Hematopoietic multipotent progenitor cell treated with erythropoietin and hydrocortisone succinate and interleukin-3 and kit ligand, for 4 days (in vitro differentiated cells): ENCODE results near the gene MBTPS1.
"Not testable (repeated sequence)": the region's sequence is repeated elsewhere in the genome, so short reads cannot be mapped to it uniquely, and the experiment has no call there.

ENCODE experiments used
- DNase-seq: peaks from one replicate; pipeline ENCODE4 v3.0.0-alpha.2; 2015

Gene MBTPS1

DNA sequence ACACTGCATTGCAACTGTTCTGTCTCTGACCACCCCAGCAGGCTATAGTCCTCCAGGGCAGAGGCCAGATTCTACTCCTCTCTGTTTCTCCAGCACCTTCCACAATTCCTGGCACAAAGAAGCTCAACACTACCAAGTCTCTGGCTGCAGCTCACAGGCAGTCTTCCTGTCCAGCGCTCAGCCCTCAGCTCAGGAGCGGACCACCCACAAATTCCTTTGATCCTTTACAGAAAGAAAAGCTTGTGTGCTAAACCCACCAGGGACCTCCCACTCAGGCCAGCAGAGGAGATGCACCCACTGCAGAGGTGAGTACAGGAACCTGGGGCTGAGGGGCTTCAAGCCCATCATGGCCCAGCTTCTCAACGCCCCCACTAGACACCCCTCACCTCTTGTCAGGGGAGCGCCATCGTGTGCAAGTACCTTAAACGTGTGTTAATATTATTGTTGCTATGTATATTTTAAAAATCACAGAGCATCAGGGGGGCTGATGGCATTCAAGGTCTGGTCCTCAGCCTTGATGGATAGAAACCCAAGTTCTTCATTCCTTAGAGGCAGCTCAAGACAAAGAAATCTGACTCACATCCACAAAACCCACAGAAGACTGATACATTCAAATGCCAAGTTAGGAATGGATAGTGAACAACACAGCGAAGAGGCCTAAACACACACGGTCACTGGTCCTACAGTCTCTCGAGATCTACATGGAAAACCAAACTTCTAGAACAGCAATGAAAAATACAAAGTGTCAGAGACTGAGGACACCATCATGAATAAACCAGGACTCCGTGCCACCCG is 19.8 kb upstream of the MBTPS1 start:
- no peak for DNase-seq

DNA sequence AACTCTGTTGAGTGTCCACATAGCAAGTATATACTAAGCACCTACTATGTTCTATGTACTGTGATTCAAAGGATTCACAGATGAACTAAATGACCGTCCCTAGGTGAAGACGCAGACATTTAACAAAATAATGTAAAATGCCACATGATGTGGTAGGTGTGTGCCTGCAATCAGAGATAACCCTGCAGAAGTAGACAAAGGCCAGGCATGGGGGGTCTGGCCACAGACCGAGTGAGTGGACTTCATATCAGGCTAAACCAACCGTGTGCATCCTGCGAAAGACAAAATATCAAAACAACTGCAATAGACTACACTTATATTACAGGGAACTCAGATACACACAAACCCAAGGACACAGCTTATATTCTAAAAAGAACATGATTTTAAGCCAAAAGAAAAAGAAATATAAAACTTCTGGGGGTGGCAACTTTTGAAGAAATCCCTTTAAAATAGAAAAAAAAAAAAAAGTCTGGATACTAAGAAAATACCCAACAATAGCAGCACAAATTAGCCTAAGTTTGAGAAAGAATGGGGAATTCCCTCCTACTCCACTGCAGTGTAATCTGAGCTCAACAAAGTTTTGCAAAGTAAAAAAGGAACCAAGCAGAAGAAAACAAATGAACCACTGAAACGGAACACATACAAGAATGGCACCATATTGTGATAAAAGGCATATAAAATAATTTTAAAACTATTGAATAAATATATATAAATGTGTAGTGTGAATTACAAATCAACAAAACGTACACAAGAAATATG is 16.0 kb upstream of the MBTPS1 start:
- no peak for DNase-seq

DNA sequence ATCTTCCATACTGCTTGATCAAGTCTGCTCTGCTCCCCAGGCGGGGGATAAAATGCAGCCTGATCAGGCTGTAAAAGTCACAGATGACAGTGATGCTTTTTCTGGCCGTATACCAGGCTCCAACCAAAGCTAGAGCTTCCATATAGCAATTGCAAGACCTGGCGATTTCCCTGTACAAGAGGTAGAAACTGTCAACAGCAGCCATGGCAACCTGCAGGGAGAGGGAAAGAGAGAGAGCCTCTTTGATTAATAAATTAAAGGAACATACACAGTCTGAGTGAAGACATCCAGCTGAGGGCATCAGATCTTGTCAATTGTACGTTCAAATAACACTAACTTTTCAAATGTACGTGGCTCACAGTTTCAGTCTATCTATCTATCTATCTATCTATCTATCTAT is 14.4 kb upstream of the MBTPS1 start:
- no peak for DNase-seq

DNA sequence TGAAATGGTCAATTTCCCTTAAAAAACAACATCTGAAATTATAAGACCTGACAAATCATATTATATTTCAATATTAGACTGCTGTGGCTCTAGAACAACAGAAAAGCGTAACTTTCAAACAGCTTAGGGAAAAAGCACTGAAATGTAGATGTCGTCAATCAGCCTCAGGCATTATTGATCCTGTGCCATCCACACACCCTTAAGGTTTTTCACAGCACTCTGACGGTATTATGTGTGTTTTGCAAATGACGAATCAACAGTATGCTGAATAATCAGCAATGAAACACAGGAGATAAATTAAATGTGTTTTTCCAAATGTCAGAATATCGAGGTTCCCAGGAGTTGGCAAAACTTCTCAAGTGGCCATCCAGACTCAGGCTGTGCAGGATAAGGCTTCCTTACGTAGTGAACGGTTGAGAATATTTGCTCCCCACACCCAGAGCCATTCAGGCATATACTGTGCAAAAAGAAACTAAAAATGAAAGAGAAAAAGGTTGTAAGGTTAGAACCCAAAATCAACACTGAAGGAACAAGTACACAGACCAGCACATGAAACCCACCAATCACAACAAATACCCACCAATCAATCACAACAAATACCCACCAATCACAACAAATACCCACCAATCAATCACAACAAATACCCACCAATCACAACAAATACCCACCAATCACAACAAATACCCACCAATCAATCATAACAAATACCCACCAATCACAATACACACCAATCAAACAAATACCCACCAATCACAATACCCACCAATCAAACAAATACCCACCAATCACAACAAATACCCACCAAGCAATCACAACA is 7.7 kb upstream of the MBTPS1 start:
- no peak for DNase-seq

DNA sequence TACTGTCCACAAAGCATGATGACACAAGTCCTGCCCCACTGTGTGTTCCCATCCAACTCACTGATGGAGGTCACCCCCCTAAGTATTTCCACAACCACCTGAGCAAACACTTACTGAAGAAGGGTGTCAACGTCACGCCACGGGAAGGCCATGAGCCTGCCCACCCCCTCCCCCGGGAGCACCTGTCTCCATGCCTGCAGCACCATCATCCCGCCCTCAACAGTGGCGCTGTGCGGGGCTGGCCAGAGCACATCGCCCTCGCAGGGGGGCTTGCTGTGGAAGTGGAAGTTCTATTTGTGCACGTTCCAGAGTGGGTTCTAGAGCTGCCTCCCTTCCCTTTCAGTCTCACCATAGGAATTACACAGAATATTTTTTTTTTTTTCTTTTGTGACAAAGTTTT is 4.3 kb upstream of the MBTPS1 start:
- no peak for DNase-seq

DNA sequence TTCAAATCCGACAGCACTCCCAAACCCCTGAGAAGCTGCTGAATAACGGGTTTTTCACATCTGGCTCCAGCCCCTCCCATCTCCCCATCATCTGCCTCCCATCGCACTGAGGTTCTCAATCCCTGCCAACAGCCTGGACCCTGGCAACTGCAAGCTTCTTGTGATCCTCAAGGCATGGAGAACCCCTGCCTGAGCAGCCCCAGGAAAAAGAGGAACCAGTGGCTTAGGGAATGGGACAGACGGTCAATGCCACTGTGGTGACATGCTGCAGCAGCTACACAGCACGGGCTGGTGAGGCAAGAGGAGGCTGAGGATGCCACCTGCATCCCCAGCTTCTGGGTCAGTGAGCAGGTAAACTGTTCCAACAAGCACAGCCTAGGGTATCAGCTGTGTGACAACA is 3.3 kb upstream of the MBTPS1 start:
- DNase-seq = no peak

DNA sequence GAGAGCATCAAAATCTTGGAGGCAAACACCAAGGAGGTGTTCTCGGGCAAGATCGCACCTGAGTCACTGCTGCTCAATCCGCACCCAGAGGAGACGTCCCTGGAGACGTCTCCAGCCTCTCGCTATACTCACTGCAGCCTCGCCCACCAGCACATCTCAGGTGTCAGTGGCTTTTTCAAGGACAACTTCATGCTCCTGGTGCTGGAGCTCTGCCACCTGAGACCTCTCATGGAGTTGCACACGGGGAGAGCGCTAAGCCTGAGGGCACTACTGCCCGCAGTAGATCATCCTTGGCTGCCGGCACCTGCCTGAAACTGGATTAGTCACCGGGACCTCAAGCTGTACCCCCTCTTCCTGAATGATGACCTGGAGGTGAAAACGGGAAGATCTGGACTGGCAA is 2.6 kb upstream of the MBTPS1 start:
- DNase-seq = no peak

DNA sequence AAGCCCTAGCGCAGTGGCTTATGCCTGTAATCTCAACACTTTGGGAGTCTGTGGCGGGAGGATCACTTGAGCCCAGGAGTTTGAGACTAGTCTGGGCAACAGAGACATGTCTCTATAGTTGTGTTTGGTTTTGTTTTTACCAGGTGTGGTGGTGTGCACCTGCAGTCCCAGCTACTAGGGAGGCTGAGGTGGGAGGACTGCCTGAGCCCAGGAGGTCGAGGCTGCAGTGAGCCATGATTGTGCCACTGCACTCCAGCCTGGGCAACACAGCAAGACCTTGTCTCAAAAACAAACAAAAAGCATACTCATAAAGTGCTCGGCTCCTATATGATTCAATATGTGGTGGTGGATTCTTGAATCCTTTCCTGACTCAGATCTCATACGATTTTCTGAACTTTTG is 1.6 kb upstream of the MBTPS1 start:
- not testable (repeated sequence) for DNase-seq

DNA sequence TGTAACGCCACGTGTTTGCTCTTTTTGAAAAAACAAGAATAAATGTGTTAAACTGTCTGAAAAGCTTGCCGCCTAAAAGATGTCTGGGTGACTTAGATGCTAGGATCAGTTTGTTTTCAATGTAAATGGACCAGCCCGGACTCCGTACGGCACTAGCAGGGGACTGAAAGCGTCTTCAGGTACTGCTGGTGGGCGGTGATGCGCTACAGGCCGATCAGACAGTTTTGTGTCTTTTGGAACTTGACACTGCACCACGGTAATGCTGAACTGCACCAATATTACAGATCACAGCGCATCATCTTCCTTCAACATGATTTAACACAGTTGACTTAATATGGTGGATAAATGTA is 727 bp upstream of the MBTPS1 start:
- peak; percentile 70 for DNase-seq

DNA sequence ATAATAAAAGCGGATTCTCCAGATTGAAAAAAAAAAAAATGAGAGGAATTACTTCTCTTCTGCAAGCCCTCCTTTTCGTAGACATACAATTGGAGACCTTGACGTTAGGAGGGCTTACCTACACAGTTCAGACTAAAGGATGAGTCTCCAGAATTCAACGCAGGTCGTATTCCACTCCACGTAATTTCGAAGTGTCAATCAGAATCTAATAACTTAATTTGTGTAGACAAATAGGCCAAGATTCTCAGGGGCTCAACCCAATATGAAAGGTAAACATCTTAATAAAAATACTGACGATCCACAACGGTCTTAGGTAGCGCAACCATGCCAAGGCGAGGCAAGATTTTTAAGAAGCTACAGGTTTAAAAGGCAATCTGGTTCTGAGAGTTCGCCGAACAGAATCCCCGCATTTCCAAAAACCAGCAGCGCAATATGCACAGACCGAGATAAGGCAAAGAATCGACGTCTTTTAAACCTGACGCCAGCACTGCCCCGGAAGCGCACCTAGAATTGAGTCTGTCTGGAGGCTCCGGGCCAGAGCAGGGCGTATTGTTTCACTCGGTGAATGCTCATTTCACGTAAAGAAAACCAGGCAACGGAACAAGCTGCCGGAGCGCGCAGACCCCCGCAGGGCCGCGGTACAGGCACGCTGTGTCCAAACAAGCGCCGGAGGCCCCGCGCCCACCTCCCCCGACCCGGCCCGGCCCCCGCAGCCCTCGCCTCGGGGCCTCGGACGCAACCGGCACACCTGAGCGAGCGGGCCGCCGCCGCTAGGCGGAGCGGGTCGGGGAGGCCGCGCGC is 623 bp downstream of the MBTPS1 start:
- DNase-seq = peak; percentile 85

DNA sequence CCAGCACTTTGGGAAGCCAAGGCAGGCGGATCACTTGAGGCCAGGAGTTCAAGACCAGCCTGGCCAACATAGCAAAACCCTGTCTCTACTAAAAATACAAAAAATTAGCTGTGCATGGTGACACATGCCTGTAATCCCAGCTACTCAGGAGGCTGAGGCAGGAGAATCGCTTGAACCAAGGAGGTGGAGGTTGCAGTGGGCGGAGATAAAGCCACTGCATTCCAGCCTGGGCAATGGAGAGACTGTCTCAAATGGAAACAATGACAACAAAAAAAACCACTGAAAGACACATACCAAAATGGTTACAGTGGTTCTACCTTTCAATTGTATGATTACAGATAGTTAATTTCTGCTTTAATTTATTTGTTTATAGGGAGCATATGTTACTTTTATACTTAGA is 4.8 kb downstream of the MBTPS1 start:
- DNase-seq = not testable (repeated sequence)

DNA sequence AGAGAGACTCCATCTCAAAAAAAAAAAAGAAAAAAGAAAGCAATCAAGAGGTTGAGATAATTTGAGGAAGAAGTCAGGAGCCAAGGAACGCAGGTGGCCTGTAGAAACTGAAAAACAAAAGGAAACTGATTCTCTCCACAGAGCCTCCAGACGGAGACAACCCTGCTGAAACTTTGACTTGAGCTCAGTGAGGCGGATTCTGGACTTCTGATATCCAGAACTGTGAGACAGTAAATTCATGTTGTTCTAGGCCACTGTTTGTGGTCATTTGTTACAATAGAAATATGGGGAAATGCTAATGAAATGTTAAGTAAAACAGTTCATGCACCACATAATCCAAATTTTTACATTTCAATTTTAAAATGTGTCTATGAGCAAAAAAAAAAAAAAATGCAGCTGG is 5.2 kb downstream of the MBTPS1 start:
- DNase-seq = no peak

DNA sequence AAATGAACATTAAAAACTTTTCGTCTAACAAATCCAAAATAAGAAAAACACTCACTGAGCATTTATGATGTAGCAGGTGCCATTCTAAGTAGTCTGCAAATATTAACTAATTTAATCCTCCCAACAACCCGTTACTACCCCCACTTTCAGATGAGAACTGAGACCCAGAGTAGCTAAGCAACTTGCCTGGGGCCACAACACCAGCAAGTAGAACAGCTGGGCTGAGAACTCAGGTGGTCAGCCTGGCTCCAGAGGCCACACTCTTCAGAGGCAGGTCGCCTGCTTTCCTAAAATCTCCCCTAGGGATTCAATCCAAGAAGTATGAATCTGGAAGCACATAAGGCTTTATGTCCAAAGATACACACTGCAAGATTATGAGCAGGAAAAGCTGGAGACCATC is 6.2 kb downstream of the MBTPS1 start:
- no peak for DNase-seq

DNA sequence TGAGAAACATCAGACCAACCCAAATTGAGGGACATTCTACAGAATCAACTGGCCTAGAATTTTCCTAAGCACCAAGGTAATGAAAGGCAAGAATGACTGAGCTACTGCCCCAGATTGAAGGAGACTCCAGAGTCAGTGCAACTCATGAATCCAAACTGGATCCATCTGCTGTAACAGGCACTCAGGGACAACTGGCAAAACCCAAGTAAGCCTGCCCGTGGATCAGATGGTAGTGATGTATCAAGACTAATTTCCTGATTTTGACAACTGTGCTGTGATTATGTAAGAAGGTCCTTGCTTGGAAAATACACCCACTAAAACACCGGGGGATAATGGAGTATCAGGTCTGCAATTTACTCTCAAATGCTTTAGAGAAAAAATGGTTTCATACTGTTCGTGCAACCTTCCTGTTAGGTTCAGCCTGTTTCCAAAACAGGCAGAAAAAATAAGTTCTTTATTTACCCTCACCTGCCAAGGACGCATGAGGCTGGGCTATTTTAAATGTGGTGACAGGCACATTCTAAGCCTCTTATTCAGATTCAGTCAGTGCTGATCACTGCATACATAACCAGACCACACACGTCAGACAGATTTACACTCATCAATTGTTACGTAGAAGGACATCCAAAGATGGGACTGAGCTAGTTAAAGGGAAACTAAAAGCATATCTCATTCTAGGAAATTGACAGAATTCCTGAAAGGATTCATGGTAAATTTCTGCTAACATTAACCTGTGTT is 7.0 kb downstream of the MBTPS1 start:
- DNase-seq = no peak

DNA sequence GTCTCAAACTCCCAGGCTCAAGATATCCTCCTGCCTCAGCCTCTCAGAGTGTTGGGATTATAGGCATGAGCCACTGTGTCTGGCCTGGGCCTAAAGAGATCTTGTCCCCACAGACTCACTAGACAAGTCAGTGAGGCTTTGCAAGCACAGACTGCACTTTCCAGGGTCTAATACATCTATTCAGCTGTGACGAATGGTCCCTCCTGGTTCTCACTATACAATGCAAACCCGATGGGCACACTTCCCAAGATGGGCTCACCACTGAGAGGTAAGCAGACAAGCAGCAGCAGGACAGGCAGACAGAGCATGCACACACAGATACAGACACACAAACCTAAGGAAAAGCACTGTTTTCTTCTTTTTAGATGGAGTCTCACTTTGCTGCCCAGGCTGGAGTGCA is 8.8 kb downstream of the MBTPS1 start:
- DNase-seq = no peak

DNA sequence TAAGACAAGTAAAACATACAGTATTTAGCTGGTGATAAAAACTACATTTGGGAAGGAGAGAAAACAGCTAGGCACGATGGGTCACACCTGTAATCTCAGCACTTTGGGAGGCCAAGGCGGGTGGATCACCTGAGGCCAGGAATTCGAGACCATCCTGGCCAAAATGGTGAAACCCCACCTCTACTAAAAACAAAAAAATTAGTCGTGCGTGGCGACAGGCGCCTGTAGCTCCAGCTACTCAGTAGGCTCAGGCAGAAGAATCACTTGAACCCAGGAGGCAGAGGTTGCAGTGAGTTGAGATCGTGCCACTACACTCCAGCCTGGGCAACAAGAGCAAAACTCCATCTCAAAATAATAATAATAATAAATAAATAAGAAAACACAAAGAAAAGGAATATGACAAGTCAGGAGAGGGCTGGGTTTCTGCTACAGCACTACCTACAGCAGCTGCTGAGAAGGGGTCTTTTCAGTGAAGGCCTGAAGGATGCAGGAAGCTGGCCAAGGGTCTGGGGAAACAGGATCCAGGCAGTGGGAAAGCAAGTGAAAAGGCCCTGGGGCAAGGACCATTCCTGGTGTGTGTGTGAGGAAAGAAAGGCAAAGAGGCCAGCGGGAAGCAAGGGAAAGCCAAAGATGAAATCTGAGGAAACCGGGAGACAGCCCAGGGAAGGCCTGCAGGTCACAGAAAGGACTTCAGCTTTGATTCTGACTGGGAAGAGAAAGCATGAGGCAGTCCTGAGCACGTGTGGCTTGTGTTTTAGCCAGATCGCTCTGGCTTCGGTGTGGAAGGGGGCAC is 10.6 kb downstream of the MBTPS1 start:
- no peak for DNase-seq

DNA sequence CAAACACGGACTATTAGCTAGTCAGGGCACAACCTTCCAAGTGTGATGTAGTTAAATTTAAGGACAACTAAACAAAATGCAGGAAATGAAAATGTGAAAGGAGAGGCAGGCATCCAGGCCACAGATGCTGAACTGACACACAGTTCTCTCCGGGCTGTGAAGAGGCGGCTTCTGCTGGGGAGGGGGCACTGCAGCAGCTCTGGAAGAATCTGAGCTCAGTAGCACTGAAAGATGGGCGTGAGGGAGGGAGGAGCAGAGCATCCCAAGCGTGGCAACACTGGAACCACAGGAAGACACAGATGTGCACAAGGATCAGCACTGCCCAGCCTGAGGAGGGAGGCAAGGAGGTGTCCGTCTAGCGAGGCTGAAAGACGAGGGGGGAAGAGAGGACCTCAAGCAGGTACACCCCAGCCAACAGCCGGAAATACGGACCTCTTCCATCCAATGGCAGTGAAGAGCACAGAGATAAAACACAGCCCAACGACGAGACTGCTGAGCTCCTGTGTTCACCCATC is 11.4 kb downstream of the MBTPS1 start:
- DNase-seq = no peak

DNA sequence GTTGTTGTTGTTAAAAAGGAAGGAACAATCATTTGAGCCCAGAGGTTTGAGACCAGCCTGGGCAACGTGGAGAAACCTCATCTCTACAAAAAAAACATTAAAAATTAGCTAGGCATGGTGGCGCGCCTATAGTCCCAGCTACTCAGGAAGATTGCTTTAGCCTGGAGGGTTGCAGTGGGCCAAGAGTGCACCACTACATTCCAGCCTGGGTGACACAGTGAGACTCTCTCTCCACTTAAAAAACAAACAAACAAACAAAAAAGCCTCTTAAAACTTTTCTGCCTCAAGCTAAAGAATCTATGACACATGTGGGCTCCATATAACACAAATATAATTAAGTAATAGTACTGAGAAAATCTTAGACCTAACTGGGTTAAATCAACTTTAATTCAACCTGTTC is 12.5 kb downstream of the MBTPS1 start:
- no peak for DNase-seq

DNA sequence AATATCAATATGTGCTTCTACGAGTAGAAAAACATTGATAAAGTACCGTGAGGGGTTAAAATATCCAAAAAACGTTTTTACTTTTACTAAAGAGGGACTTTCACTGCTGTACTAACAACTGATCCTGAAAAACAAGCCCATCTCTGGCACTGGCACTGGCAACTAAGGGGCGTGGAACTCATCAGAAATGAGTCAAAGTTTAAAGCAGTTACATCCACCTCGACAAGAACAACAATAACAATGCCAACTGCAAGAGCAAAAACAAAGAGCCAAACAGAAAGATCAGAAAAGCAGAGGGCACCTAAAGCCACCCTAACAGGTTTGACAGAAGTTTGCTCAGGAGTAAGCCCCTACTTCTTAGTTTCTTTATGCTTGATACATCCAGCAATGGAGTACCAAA is 13.1 kb downstream of the MBTPS1 start:
- DNase-seq = no peak

DNA sequence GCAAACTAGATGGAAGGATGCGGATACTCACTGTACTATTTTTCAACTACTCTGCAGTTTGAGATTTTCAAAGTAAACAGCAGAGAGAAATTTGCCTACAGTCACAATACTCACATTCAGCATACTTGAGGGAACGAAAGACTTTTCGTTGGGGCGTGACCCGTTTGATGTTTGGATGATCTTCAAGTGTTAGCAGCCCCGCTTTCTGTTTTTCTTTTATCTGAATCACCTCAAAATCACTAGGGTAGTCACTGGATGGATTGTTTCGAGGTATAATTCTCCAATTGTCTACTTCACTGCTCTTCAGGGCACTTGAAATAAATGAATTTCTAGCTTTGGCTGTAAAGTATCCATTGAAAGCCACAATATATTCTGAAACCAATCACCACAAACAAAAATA is 17.8 kb downstream of the MBTPS1 start:
- no peak for DNase-seq

DNA sequence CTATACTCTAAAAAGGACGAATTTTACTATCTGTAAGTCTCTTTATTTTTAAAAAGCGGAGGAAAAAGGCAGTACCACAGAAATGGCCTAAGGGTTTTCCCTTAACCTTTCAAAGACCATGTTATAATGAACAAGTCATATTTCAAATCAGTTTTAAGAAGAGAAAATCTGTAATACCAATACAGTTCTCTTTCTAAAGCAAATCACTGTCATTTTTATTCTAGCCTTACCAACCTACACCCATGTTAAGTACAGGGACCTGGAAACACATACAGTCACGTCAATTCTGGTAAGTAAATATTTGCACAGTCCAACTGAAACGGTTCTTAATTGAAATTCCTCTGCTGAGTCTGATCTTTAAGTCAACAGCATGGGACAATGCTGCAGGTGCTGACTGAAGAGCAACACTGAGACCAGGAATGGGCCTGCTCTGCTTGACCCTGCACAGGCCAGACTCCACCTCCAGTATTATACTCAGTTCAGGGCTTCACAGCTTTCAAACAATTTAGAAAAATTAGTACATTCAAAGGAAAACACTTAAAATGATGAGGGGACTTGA is 20.2 kb downstream of the MBTPS1 start:
- DNase-seq = no peak
